NCI-H2107 treated with DMSO at 0.1 percent for 48 hours (cell line): ENCODE measurements around the gene C20orf144.

Experiments used
- DNase-seq: peaks from one replicate; lab custom pipeline; 2025; ENCODE audit not compliant: unreplicated experiment; lab: John Stamatoyannopoulos, UW

Gene C20orf144

GRCh38 chr20:33664085-33664761, 2.1 kb downstream of the C20orf144 start:
- no peak for DNase-seq

DNA sequence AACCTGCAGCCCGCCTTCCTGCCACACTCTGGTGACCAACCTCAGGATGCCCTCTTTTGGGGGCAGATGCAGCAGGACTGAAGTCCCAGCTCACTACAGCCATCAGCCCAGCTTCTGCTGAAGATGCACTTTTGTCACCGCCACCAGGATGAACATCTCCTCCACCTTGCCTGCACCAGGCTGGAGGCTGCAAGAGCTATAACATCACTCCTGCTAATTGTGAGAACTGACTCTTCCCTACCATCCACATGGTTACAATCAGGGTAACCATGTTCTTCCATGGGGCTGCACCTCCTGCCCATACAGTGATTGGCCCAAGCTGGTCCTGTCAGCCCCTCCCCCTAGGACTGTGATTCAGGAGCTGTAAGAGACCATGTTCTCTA, 2.6 kb downstream of the C20orf144 start:
- DNase-seq, result no peak

DNA sequence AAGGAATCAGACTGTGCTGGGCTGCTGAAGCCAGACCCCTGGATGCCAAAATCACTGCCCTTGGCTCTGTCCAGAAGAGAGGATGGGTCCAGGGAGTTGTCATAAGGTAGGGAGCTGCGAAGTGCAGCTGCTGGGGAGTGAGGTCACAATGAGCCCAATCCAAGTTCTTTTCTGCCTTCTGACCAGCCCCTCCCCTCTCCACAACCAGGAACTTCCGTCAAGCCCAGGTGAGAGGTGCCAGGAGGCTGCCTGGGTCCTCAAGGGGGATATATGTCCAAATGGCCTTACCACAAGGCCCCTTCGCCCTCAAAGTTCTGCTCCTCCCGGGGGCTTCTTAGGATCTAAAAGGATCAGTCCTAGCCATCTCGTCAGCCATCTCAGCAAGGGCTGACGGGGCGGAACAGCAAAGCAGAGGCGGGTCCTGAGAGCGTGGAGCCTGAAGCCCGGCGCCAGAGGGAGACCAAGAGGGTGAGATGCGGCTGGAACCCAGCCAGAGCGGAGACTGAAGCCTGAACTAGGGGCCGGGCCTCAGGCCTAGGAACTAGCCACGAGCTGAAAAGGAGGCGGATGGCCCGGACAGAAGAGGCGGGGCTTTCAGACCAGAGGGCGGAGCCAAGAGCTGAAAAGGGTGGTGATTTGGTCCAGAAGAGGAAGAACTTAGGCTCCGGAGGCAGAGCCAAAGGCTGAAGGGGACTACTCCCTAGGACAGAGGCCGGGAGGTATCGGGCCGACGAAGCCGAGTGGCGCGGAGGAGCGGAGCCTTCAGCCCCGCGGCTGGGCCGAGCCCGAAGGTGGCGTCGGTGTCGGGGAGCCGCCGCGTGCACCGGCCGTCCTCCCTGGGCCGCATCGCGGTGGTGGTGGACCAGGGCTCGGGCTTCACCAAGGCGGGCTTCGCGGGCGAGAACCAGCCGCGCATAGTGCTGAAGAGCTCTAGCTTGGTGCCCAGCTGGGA, 4.4 kb downstream of the C20orf144 start, which contains the start of gene ACTL10:
Gene ACTL10, plus strand, starts transcription at position 651 of the 952 bp plus-strand sequence. CDS start 555 bp downstream, outside the sequence.
- DNase-seq, result peak; percentile 85

- DNase-seq, result no peak
Observed at GRCh38 chr20:33667245-33667675, 5.1 kb downstream of the C20orf144 start.

DNA sequence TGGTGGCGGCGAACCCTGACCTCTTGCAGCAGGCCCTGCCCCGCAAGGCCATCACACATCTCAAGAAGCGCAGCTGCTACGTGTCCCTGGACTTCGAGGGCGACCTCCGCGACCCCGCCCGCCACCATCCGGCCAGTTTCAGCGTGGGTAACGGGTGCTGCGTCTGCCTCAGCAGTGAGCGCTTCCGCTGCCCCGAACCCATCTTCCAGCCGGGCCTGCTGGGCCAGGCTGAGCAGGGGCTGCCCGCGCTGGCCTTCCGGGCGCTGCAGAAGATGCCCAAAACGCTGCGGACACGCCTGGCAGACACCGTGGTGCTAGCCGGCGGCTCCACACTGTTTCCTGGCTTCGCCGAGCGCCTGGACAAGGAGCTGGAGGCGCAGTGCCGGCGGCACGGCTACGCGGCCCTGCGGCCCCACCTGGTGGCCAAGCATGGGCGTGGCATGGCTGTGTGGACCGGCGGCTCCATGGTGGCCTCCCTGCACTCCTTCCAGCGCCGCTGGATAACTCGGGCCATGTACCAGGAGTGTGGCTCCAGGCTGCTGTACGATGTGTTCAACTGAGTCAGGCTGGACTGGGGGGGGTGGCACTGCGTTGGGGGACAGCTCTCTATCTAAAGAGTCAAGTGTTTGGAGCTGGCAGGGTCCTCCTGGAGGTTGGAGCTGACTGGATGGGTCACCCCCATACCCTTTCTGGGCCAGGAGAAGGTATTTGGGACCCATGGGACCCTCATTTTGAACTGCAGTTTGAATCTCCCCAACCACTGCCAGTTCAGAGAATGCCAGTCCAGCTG, 5.7 kb downstream of the C20orf144 start:
- no peak for DNase-seq

GRCh38 chr20:33668466-33669155, 6.5 kb downstream of the C20orf144 start:
- no peak for DNase-seq

DNA sequence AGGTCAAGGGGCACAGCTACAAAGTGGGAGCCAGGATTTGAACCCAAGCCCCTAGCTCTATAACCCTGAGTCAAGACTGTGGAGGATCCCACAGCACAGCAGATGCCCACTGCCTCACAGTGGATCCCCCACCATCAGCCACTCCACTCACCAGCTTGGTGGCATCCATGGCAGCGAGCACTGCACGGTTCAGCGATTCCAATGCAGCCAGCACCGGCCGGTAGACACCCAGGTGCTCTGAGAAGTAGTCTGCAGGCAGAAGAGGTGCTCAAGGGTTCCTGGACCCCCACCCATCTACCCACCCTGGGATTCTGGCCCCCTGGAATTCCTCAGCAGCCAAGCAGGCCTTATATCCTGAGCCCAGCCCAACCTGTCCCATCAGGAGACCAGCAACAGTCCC, 7.1 kb downstream of the C20orf144 start:
- no peak for DNase-seq

- no peak for DNase-seq
Observed at GRCh38 chr20:33669873-33670640, 7.9 kb downstream of the C20orf144 start.

- no peak for DNase-seq
Observed at GRCh38 chr20:33670715-33671499, 8.8 kb downstream of the C20orf144 start.

- DNase-seq, result no peak
Observed at GRCh38 chr20:33671573-33672288, 9.6 kb downstream of the C20orf144 start.

DNA sequence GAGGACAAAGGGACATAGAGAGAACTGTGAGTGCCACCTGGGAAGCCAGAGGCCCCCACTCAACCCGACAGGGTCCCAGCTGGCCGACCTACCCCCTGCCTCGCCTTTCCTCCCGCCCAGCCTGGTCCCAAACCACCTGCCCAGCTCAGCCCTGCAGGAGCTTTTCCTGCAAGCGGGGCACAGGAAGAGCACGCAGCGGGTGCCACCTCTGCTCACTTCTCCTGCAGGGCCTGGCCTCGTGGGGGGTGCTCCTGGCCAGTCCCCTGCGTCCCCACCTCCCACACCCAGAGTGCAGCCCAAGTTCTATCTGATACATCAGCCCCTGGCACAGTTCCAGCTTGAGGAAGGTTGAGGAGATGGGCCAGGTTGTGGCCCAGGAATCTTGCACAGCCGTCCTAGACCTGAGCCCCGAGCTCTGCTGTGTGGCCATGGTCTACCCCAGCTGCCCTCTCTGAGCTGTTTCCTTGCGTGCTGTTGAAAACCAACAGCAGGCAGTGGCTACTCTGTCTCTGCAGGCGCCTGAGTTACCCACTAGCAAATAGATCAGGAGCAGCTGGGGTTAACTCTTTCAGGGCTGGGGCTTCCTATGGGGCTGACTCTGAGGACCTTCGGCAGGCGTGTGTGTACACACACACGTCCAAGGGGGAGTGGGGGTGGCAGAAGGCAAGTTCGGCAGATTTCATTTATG, 10.4 kb downstream of the C20orf144 start:
- DNase-seq, result no peak

DNA sequence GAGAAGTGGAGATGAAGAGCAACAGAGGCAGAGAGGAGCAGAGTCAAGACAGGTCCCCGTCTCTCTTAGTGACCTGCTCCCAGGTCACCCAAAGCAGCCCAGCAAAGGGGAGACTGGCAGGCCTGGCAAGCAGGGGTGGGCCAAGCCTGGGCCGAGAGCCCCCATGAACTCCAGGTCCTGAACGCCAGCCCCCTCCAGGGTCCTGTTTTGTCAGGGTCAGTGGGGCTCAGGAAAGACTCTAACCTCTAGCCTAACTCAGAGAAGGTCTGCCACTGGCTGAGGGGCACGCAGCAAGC, 10.9 kb downstream of the C20orf144 start:
- DNase-seq, result no peak

DNA sequence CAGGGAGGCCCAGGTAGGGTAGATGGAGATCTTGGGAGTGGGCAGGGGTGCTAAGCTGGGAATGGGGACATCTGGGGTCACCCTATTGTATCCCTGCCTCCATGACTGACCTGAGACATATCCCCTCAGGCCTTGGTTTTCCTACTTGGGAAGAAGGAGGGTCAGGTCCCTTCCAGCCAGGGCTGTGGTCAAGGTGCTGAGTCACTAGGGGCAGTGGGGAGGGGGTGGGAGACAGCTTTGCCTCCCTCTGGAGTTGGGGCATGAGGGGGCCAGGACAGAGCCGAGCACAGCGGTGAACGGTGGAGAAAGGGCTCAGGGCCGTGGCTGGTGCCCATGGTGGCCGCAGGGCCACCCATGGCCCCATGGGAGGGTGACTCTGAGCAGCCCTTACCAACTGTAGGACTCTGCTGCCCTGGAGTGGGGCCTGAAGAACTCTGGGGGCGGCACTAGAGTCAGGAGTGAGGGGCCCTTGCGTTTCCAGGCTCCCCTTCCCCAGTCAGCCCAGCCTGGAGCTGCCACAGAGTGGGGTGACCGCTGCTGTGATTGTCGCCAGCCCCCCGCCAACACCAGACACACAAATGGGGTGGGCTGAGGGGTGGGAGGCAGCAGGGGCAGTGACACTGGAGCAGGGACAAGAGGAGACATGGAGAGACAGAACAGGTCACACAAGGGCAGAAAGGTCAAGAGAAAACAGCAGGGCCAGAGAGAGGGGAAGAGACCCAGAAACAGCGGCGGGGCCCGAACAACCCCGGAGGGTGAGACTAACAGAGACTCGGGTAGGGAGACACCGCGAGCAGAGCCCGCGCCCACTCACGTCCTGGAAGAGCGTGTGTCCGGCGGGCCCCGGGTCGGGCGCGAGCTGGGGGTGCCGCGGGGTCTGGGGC, 11.5 kb downstream of the C20orf144 start:
- no peak for DNase-seq

GRCh38 chr20:33674294-33675135, 12.4 kb downstream of the C20orf144 start, which contains the start of gene NECAB3:
Gene NECAB3, minus strand, starts transcription at chr20:33674428. Its CDS starts 76 bp downstream, at chr20:33674352.
- no peak for DNase-seq

- no peak for DNase-seq
Observed at GRCh38 chr20:33675136-33675959, 13.2 kb downstream of the C20orf144 start.
